HS-27A (cell line): ENCODE results near the gene ANKRD11.
A peak's percentile ranks its signal among the peaks of the same experiment; 100 is the strongest.
"Not testable (repeated sequence)": the region's sequence is repeated elsewhere in the genome, so short reads cannot be mapped to it uniquely, and the experiment has no call there.

Source experiments
- DNase-seq: peaks from one replicate; pipeline ENCODE4 v3.0.0-alpha.2; 2012; ENCODE audit warnings: low read depth, missing footprints

The ANKRD11 gene

GRCh38 chr16:89478576-89479221, 11.7 kb downstream of the ANKRD11 start:
- DNase-seq, result peak; percentile 58

- DNase-seq, result no peak
Observed at GRCh38 chr16:89476811-89477261, 13.5 kb downstream of the ANKRD11 start.

GRCh38 chr16:89476379-89476778, 14.0 kb downstream of the ANKRD11 start:
- DNase-seq, result no peak

GRCh38 chr16:89475144-89475543, 15.2 kb downstream of the ANKRD11 start:
- no peak for DNase-seq

- no peak for DNase-seq
Observed at GRCh38 chr16:89473791-89474414, 16.5 kb downstream of the ANKRD11 start.

- no peak for DNase-seq
Observed at GRCh38 chr16:89473136-89473712, 17.1 kb downstream of the ANKRD11 start.

- no peak for DNase-seq
Observed at GRCh38 chr16:89472711-89473075, 17.7 kb downstream of the ANKRD11 start.

- DNase-seq, result no peak
Observed at GRCh38 chr16:89467382-89467781, 23.0 kb downstream of the ANKRD11 start.

- DNase-seq, result no peak
Observed at GRCh38 chr16:89466920-89467319, 23.4 kb downstream of the ANKRD11 start.

- not testable (repeated sequence) for DNase-seq
Observed at GRCh38 chr16:89463312-89463711, 27.0 kb downstream of the ANKRD11 start.

- not testable (repeated sequence) for DNase-seq
Observed at GRCh38 chr16:89462639-89463038, 27.7 kb downstream of the ANKRD11 start.

GRCh38 chr16:89461890-89462289, 28.5 kb downstream of the ANKRD11 start:
- not testable (repeated sequence) for DNase-seq

- no peak for DNase-seq
Observed at GRCh38 chr16:89460556-89460955, 29.8 kb downstream of the ANKRD11 start.

- no peak for DNase-seq
Observed at GRCh38 chr16:89458967-89459366, 31.4 kb downstream of the ANKRD11 start.

GRCh38 chr16:89458551-89458950, 31.8 kb downstream of the ANKRD11 start:
- DNase-seq, result no peak

- DNase-seq, result no peak
Observed at GRCh38 chr16:89456419-89456959, 33.9 kb downstream of the ANKRD11 start.

GRCh38 chr16:89455692-89456091, 34.7 kb downstream of the ANKRD11 start:
- DNase-seq, result no peak

- no peak for DNase-seq
Observed at GRCh38 chr16:89455178-89455577, 35.2 kb downstream of the ANKRD11 start.

- not testable (repeated sequence) for DNase-seq
Observed at GRCh38 chr16:89454378-89455125, 35.8 kb downstream of the ANKRD11 start.

- DNase-seq, result no peak
Observed at GRCh38 chr16:89453501-89454321, 36.6 kb downstream of the ANKRD11 start.

- DNase-seq, result no peak
Observed at GRCh38 chr16:89452925-89453324, 37.4 kb downstream of the ANKRD11 start.

GRCh38 chr16:89452241-89452640, 38.1 kb downstream of the ANKRD11 start:
- DNase-seq, result no peak
